Activated B cell treated with CpG ODN at 0.5 μM for 24 hours (primary cell): ENCODE data around the gene ADSS2. TPM values are rescaled to one million over a fixed set of nuclear protein-coding genes. Genes with fewer than 3 reads are reported as not detected.

ENCODE experiments used
- ATAC-seq: fragments of 200-7000 bp; cut with Tn5 transposase; one replicate; pipeline ENCODE4 v1.10.0; 2021; ENCODE audit warnings: low read depth, mild to moderate bottlenecking, moderate library complexity
- CTCF ChIA-PET: fragments of 350-600 bp; sonication (Branson Sonifier 250); formaldehyde crosslinking; loops from one replicate; lab custom pipeline; 2021; ENCODE audit warnings: antibody characterized with exemption; lab: Charles Lee
- POLR2A ChIA-PET: fragments of 350-600 bp; sonication (Branson Sonifier 250); formaldehyde crosslinking; loops from one replicate; lab custom pipeline; 2021; ENCODE audit warnings: antibody characterized with exemption; lab: Charles Lee
- DNase-seq: peaks from one replicate; pipeline ENCODE4 v3.0.0; 2022
- H3K27ac Mint-ChIP-seq: one replicate; pipeline ENCODE4 v1.8.0; 2020; ENCODE audit warnings: mixed read lengths
- H3K27me3 Mint-ChIP-seq: one replicate; pipeline ENCODE4 v1.8.0; 2021; ENCODE audit warnings: mixed read lengths
- H3K36me3 Mint-ChIP-seq: one replicate; pipeline ENCODE4 v1.8.0; 2021; ENCODE audit warnings: low read depth, mixed read lengths
- H3K4me1 Mint-ChIP-seq: one replicate; pipeline ENCODE4 v1.8.0; 2021; ENCODE audit warnings: mixed read lengths
- H3K4me3 Mint-ChIP-seq: one replicate; pipeline ENCODE4 v1.8.0; 2020; ENCODE audit warnings: mild to moderate bottlenecking, mixed read lengths
- H3K9me3 Mint-ChIP-seq: one replicate; pipeline ENCODE4 v1.8.0; 2020; ENCODE audit warnings: mixed read lengths
- CTCF ChIP-seq: fragments of 200-600 bp; IDR thresholded peaks from one replicate; pipeline ENCODE4 v1.8.0; 2022; ENCODE audit warnings: antibody characterized with exemption, mild to moderate bottlenecking
- intact Hi-C: fragments of 100-400 bp; cut with micrococcal nuclease; formaldehyde crosslinking; loops from one replicate; pipeline ENCODE4 v1.15.1; 2024
- total RNA-seq: library from RNA; stranded (reverse); gene quantifications from 2 replicates; pipeline ENCODE4 v1.2.3, GENCODE V29; 2022

Gene ADSS2
- total RNA-seq, 1 donor from 2014 or later, result 42.2 TPM

DNA sequence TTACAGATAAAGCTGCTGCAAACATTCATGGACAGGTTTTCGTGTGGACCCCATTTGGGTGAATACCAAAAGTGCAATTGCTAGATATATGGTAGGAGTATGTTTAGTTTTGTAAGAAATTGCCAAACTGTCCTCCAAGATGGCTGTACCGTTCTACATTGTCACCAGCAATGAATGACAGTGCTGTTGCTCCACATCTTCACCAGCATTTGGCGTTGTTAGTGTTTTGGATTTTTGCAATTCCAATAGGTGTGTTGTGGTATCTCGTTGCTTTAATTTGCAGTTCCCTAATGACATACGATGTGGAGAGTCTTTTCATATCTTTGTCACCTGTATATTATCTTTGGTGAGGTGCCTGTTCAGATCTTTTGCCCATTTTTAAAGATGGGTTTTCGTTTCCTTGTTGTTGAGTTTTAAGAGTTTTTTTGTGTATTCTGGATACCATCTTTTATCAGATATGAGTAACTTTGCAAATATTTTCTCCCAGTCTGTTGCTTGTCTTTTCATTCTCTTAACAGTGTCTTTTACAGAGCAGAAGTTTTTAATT, 21.4 kb upstream of the ADSS2 start:
- Mint-ChIP-seq H3K36me3 (no peaks in the 10 kb centered on the region), H3K27me3 (no peaks in the 10 kb centered on the region), H3K4me3 (no peak overlapping the region), H3K9me3 (peaks cover 2% of the 10 kb centered on the region), H3K4me1 (no peaks in the 10 kb centered on the region), H3K27ac (no peak overlapping the region)
- TF ChIP-seq CTCF, result no peak
- intact Hi-C loops, result no loop called here
- ChIA-PET CTCF (no interaction called here), POLR2A (no interaction called here)
- DNase-seq (no peak), ATAC-seq (no peak)

- Mint-ChIP-seq H3K4me1 (no peaks in the 10 kb centered on the region), H3K27me3 (no peaks in the 10 kb centered on the region), H3K4me3 (no peak overlapping the region), H3K36me3 (no peaks in the 10 kb centered on the region), H3K27ac (no peak overlapping the region), H3K9me3 (peaks cover 6% of the 10 kb centered on the region)
- ChIA-PET POLR2A (no interaction called here), CTCF (no interaction called here)
- no peak for TF ChIP-seq CTCF
- ATAC-seq, result no peak
- intact Hi-C loops, result no loop called here
- DNase-seq, result no peak
These were observed 15.0 kb upstream of the ADSS2 start for GRCh38 chr1:244466724-244467123.

- peak; percentile 97 for ATAC-seq
- peak; percentile 79 for DNase-seq
- TF ChIP-seq CTCF, result no peak
- Mint-ChIP-seq H3K4me3 (peak within 1 kb of the TSS; percentile 86), H3K9me3 (no peaks in the 10 kb centered on the region), H3K27ac (peak within 1 kb of the TSS; percentile 78), H3K27me3 (no peaks in the 10 kb centered on the region), H3K4me1 (peaks cover 15% of the 10 kb centered on the region), H3K36me3 (no peaks in the 10 kb centered on the region)
- intact Hi-C loops, result loop anchor here (1.0 to 5.0 kb wide), 2 partner anchors 9 to 271 kb away; a partner anchor contains a TSS
- POLR2A ChIA-PET, result interaction anchor here (0.6 to 2.2 kb wide), 6 partner anchors 10 to 403 kb away, joined by 3 to 12 read pairs (median 6); partner anchors contain the start of genes ADSS2, COX20, DESI2 and HNRNPU
- CTCF ChIA-PET, result interaction anchor here (0.7 kb wide), 1 partner anchor 12 kb away, joined by 3 read pairs; no protein-coding TSS in a partner anchor
These were observed 9.7 kb upstream of the ADSS2 start, which contains the start of gene CATSPERE for GRCh38 chr1:244461245-244462071. TSS of gene CATSPERE (plus strand) at chr1:244461273. CDS start at chr1:244461430, 157 bp downstream.

DNA sequence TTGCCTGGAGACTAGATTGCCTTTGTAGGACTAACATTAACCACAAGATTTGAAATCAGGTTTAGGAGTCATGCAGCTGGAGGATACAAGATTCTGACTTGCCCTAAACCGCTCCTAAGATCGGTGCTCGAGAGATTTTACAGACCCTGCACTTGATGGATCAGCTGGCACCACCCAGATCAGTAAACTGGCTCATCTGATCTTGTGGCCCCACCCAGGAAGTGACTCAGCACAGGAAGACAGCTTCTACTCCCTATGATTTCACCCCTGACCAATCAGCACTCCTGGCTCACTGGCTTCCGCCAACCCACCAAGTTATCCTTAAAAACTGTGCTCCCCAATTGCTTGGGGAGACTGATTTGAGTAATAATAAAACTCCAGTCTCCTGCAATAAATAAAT, 8.5 kb upstream of the ADSS2 start:
- H3K27ac Mint-ChIP-seq, result peak overlapping the region; percentile 46
- ATAC-seq, result no peak
- ChIA-PET CTCF (no interaction called here), POLR2A (interaction anchor here (0.7 kb wide), 1 partner anchor 12 kb away, joined by 4 read pairs; no protein-coding TSS in a partner anchor)
- TF ChIP-seq CTCF, result no peak
- intact Hi-C loops, result loop anchor here (5.0 kb wide), 1 partner anchor 272 kb away; a partner anchor contains a TSS
- no peaks in the 10 kb centered on the region for H3K9me3 Mint-ChIP-seq
- no peaks in the 10 kb centered on the region for H3K36me3 Mint-ChIP-seq
- peak overlapping the region; percentile 86 for H3K4me3 Mint-ChIP-seq
- no peaks in the 10 kb centered on the region for H3K27me3 Mint-ChIP-seq
- no peak for DNase-seq
- peaks cover 15% of the 10 kb centered on the region for H3K4me1 Mint-ChIP-seq

GRCh38 chr1:244458781-244459180, 7.1 kb upstream of the ADSS2 start:
- ATAC-seq (no peak), DNase-seq (no peak)
- Mint-ChIP-seq H3K36me3 (no peaks in the 10 kb centered on the region), H3K27ac (no peak overlapping the region), H3K9me3 (no peaks in the 10 kb centered on the region), H3K4me3 (no peak overlapping the region), H3K27me3 (no peaks in the 10 kb centered on the region), H3K4me1 (peaks cover 15% of the 10 kb centered on the region)
- ChIA-PET CTCF (no interaction called here), POLR2A (no interaction called here)
- intact Hi-C loops, result loop anchor here (10.0 kb wide), 1 partner anchor 696 kb away; the partner anchor contains the start of gene KIF26B
- TF ChIP-seq CTCF, result no peak
